Breast epithelium (tissue), 3 donors: Measurements from ENCODE around the gene PIGR.

Source experiments
- POLR2A ChIP-seq: fragments of 450-650 bp; IDR thresholded peaks from one replicate; pipeline ENCODE4 v1.6.1; 2016; ENCODE audit warnings: antibody characterized with exemption, mild to moderate bottlenecking, moderate library complexity
- POLR2AphosphoS5 ChIP-seq, 3 donors: sonication (generic); formaldehyde crosslinking; IDR thresholded peaks; one replicate each; pipeline ENCODE4 v1.6.1; 2017; ENCODE audit warnings: antibody characterized with exemption in 3 of 3
- TF ChIP-seq, protein P1 (sequence below), 3 donors: fragments of 450-650 bp; IDR thresholded peaks; one replicate each; pipeline ENCODE4 v1.5.1; 2016 to 2017; ENCODE audit warnings: antibody characterized with exemption in 3 of 3, mild to moderate bottlenecking in 3 of 3, moderate library complexity in 3 of 3

DNA sequence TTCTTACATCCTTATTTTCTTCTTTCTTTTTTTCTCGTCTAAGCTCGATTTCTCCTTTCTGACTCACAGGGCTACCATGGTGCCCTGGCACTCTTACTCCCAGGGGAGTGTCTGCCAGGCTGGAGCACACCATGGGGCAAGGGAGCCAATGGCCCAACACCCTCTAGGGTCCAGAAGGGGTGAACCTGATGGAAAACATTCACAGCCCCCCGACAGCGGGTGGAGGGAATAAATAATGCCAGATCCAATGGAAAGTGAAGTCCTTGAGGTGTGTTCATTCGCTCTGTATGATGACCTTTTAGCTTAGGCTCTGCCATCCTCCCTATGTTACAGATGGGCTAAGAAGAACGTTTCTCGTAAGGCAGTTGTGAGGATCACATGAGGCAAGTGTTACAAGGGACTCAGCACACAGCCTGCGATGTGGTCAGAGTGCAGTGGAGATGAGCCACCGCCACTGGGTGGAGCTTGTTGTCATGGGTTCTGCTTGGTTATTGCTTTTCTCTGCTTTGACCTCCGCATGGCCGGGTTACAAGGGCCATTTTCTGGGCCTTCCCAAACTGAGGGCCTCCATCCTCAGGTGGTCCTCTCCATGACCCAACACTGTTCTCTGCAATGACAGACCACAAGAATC, 21.0 kb downstream of the PIGR start:
- TF ChIP-seq, protein P1, sequence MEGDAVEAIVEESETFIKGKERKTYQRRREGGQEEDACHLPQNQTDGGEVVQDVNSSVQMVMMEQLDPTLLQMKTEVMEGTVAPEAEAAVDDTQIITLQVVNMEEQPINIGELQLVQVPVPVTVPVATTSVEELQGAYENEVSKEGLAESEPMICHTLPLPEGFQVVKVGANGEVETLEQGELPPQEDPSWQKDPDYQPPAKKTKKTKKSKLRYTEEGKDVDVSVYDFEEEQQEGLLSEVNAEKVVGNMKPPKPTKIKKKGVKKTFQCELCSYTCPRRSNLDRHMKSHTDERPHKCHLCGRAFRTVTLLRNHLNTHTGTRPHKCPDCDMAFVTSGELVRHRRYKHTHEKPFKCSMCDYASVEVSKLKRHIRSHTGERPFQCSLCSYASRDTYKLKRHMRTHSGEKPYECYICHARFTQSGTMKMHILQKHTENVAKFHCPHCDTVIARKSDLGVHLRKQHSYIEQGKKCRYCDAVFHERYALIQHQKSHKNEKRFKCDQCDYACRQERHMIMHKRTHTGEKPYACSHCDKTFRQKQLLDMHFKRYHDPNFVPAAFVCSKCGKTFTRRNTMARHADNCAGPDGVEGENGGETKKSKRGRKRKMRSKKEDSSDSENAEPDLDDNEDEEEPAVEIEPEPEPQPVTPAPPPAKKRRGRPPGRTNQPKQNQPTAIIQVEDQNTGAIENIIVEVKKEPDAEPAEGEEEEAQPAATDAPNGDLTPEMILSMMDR (IDR thresholded peaks at IDR 0.05) = no peak
- TF ChIP-seq POLR2A (no peak), POLR2AphosphoS5 (IDR thresholded peaks at IDR 0.05) (no peak)
